Loucy (cell line): ENCODE results near the gene TXNDC11.

Experiments used
- H2AFZ ChIP-seq: fragments of 200-600 bp; sonication (generic); 2 replicates; pipeline ENCODE4 v1.6.0; 2016; ENCODE audit warnings: antibody characterized with exemption, mild to moderate bottlenecking, low read length, moderate library complexity
- H3F3A ChIP-seq: fragments of 200-600 bp; 2 replicates; pipeline ENCODE4 v1.6.0; 2016; ENCODE audit warnings: antibody characterized with exemption, low read depth, mild to moderate bottlenecking
- H3K27me3 ChIP-seq: fragments of 200-600 bp; sonication (generic); 2 replicates; pipeline ENCODE4 v1.6.1; 2014; ENCODE audit warnings: low read length, mild to moderate bottlenecking; ENCODE audit not compliant: insufficient read depth, poor library complexity, severe bottlenecking
- H3K36me3 ChIP-seq: fragments of 200-600 bp; sonication (generic); 2 replicates; pipeline ENCODE4 v1.6.1; 2016; ENCODE audit warnings: low read length; ENCODE audit not compliant: insufficient read depth
- H3K4me1 ChIP-seq: fragments of 200-600 bp; sonication (generic); 2 replicates; pipeline ENCODE4 v1.5.1; 2014; ENCODE audit warnings: low read length, mild to moderate bottlenecking; ENCODE audit not compliant: insufficient read depth, poor library complexity, severe bottlenecking
- H3K4me2 ChIP-seq: fragments of 200-600 bp; sonication (generic); 2 replicates; pipeline ENCODE4 v1.6.0; 2014; ENCODE audit warnings: antibody characterized with exemption, low read length, low read depth, mild to moderate bottlenecking; ENCODE audit not compliant: poor library complexity, severe bottlenecking
- H3K4me3 ChIP-seq: fragments of 200-600 bp; sonication (generic); 2 replicates; pipeline ENCODE4 v1.5.1; 2014; ENCODE audit warnings: low read length, mild to moderate bottlenecking, mixed read lengths; ENCODE audit not compliant: poor library complexity, severe bottlenecking
- H3K79me2 ChIP-seq: fragments of 200-600 bp; sonication (generic); 2 replicates; pipeline ENCODE4 v1.6.1; 2014; ENCODE audit warnings: low read length; ENCODE audit not compliant: insufficient read depth
- H3K9ac ChIP-seq: fragments of 200-600 bp; sonication (generic); 2 replicates; pipeline ENCODE4 v1.6.0; 2014; ENCODE audit warnings: mild to moderate bottlenecking, low read depth, low read length, moderate library complexity; ENCODE audit not compliant: poor library complexity, severe bottlenecking
- H3K9me2 ChIP-seq: fragments of 200-600 bp; sonication (generic); replicated peaks from 2 replicates; pipeline ENCODE4 v1.6.1; 2016; ENCODE audit warnings: low read depth, low read length, mixed read lengths
- H3K9me3 ChIP-seq: fragments of 200-600 bp; sonication (generic); 2 replicates; pipeline ENCODE4 v1.6.1; 2014; ENCODE audit warnings: mild to moderate bottlenecking, antibody characterized with exemption, low read length, low read depth; ENCODE audit not compliant: insufficient read depth
- H4K20me1 ChIP-seq: fragments of 200-600 bp; sonication (generic); 2 replicates; pipeline ENCODE4 v1.6.0; 2014; ENCODE audit warnings: antibody characterized with exemption, low read length, mild to moderate bottlenecking; ENCODE audit not compliant: insufficient read depth, poor library complexity, severe bottlenecking
- EZH2phosphoT487 ChIP-seq: fragments of 200-600 bp; IDR thresholded peaks from 2 replicates; pipeline ENCODE4 v1.6.1; 2018; ENCODE audit warnings: antibody characterized with exemption, mild to moderate bottlenecking, moderate library complexity, borderline replicate concordance
- TF ChIP-seq, protein P1 (sequence below): fragments of 200-600 bp; sonication (generic); conservative IDR thresholded peaks from 2 replicates; pipeline ENCODE4 v1.5.1; 2014; ENCODE audit warnings: mild to moderate bottlenecking, antibody characterized with exemption, low read length

Gene TXNDC11

DNA sequence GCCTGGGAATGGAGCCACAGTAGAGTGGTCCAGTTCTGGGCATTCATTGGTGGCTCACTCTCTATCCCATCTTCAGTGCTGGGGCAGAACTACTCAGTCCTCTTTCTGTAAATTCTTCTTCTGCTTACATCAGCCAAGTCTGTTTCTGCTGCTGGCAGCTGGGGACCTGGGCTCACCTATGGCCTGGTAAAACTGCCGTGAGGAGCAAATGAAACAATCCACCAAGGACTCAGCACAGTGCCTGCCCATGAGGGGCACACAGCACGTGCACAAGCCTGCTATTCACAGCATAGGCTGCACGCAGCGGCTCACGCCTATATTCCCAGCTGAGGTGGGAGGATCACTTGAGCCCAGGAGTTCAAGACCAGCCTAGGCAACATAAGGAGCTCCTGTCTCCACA is 105.3 kb downstream of the TXNDC11 start:
- no peaks in the 10 kb centered on the region for H4K20me1 ChIP-seq
- H3K9me2 ChIP-seq: no peaks in the 10 kb centered on the region
- H3K79me2 ChIP-seq: no peaks in the 10 kb centered on the region
- H2AFZ ChIP-seq: no peak overlapping the region
- TF ChIP-seq, protein P1, sequence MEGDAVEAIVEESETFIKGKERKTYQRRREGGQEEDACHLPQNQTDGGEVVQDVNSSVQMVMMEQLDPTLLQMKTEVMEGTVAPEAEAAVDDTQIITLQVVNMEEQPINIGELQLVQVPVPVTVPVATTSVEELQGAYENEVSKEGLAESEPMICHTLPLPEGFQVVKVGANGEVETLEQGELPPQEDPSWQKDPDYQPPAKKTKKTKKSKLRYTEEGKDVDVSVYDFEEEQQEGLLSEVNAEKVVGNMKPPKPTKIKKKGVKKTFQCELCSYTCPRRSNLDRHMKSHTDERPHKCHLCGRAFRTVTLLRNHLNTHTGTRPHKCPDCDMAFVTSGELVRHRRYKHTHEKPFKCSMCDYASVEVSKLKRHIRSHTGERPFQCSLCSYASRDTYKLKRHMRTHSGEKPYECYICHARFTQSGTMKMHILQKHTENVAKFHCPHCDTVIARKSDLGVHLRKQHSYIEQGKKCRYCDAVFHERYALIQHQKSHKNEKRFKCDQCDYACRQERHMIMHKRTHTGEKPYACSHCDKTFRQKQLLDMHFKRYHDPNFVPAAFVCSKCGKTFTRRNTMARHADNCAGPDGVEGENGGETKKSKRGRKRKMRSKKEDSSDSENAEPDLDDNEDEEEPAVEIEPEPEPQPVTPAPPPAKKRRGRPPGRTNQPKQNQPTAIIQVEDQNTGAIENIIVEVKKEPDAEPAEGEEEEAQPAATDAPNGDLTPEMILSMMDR: no peak
- no peak for TF ChIP-seq EZH2phosphoT487
- no peaks in the 10 kb centered on the region for H3K27me3 ChIP-seq
- H3K4me2 ChIP-seq: no peak overlapping the region
- no peaks in the 10 kb centered on the region for H3F3A ChIP-seq
- no peaks in the 10 kb centered on the region for H3K4me1 ChIP-seq
- H3K4me3 ChIP-seq: no peak overlapping the region
- no peaks in the 10 kb centered on the region for H3K36me3 ChIP-seq
- H3K9ac ChIP-seq: no peak overlapping the region
- no peaks in the 10 kb centered on the region for H3K9me3 ChIP-seq

DNA sequence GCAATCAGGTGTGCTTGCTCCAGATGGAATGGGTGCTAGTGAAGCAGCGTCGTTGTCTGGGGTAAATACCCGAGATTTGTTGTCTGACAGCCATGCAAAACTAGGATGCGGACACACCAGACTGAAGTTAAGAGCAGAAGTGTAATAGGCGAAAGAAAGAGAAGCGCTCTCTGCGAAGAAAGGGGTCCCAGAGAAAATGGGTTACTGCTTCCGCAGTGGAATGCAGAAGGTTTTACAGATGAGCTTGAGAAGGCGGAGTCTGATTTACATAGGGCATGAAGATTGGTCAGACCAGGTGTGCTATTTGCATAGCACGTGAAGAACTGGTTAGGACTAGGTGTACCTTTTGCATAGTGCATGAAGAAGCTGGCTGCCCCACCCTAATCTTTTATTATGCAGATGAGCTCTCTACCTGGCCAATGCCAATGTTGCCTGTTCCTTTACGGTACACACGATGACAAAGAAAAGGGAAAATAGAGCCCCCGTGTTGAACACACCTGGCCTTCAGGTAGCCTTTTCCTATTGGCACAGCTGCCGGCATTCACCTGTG is 106.4 kb downstream of the TXNDC11 start:
- H3K4me2 ChIP-seq: no peak overlapping the region
- H3K9me3 ChIP-seq: no peaks in the 10 kb centered on the region
- H3K9ac ChIP-seq: no peak overlapping the region
- no peaks in the 10 kb centered on the region for H3K36me3 ChIP-seq
- TF ChIP-seq, protein P1: no peak
- no peak for TF ChIP-seq EZH2phosphoT487
- no peaks in the 10 kb centered on the region for H4K20me1 ChIP-seq
- no peak overlapping the region for H2AFZ ChIP-seq
- no peaks in the 10 kb centered on the region for H3K9me2 ChIP-seq
- no peaks in the 10 kb centered on the region for H3K27me3 ChIP-seq
- no peaks in the 10 kb centered on the region for H3K4me1 ChIP-seq
- no peak overlapping the region for H3K4me3 ChIP-seq
- H3F3A ChIP-seq: no peaks in the 10 kb centered on the region
- no peaks in the 10 kb centered on the region for H3K79me2 ChIP-seq

DNA sequence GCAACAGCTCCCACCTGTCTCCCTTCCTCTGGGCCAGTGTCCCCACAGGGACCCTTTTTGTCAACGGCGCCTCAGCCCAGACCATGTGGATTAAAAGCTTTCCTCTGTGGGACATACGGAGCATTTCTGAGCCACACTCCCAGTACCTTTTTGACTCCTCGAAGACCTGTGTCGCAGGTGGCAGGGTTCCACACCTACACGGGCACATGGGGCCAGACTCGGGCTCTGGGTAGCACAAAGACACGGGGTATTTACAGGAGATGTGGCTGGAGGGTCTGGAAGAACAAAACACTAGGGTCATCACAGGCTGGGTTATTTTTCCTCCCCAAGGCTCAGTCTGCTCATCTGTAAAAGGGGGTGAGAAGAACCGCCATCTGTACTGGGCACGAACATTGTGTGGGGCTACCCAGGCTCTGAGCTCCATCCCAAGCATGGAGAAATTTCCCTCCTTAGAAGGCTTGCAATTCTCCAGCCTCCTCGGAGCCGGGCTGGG is 106.9 kb downstream of the TXNDC11 start:
- Histone ChIP-seq H3K9me2 (no peaks in the 10 kb centered on the region), H3K79me2 (no peaks in the 10 kb centered on the region), H3K4me2 (no peak overlapping the region), H2AFZ (no peak overlapping the region), H3K27me3 (no peaks in the 10 kb centered on the region), H3K36me3 (no peaks in the 10 kb centered on the region), H3K4me3 (no peak overlapping the region), H4K20me1 (no peaks in the 10 kb centered on the region), H3K4me1 (no peaks in the 10 kb centered on the region), H3F3A (no peaks in the 10 kb centered on the region), H3K9ac (no peak overlapping the region), H3K9me3 (no peaks in the 10 kb centered on the region)
- TF ChIP-seq, protein P1: no peak
- TF ChIP-seq EZH2phosphoT487: no peak
